Natural killer cell treated with Interleukin-12 subunit alpha and Interleukin-12 subunit beta and Interleukin-15 and Interleukin-18, amount 100 ng/mL, for 72 hours (primary cell): ENCODE measurements around the gene ATP1A4. TPM values are rescaled to one million over a fixed set of nuclear protein-coding genes. Genes with fewer than 3 reads are reported as not detected.
"Not testable (repeated sequence)": the region's sequence is repeated elsewhere in the genome, so short reads cannot be mapped to it uniquely, and the experiment has no call there.

Experiments
- ATAC-seq, 2 donors: fragments of 150-1000 bp; cut with Tn5 transposase in 1 of 2; sonication (Bioruptor Pico), chemical (Tn5 transposase) in 1 of 2; 2 replicates each; pipeline ENCODE4 v1.10.0; 2021
- DNase-seq: peaks from one replicate; pipeline ENCODE4 v3.0.0; 2022; ENCODE audit warnings: low spot score
- H3K27ac Mint-ChIP-seq, 2 donors: 1 replicate in 1 of 2; 2 replicates in 1 of 2; pipeline ENCODE4 v1.8.0; 2022; ENCODE audit warnings: mixed read lengths in 2 of 2, mild to moderate bottlenecking in 1 of 2, moderate library complexity in 1 of 2
- H3K27me3 Mint-ChIP-seq, 2 donors: 1 replicate in 1 of 2; 2 replicates in 1 of 2; pipeline ENCODE4 v1.8.0; 2022; ENCODE audit warnings: mixed read lengths in 2 of 2
- H3K36me3 Mint-ChIP-seq: one replicate; pipeline ENCODE4 v1.8.0; 2022; ENCODE audit warnings: mixed read lengths
- H3K4me1 Mint-ChIP-seq, 2 donors: 1 replicate in 1 of 2; 2 replicates in 1 of 2; pipeline ENCODE4 v1.8.0; 2022; ENCODE audit warnings: low read depth in 2 of 2, mixed read lengths in 2 of 2, mild to moderate bottlenecking in 1 of 2
- H3K4me3 Mint-ChIP-seq: one replicate; pipeline ENCODE4 v1.8.0; 2022; ENCODE audit warnings: mixed read lengths
- H3K9me3 Mint-ChIP-seq: 2 replicates; pipeline ENCODE4 v1.8.0; 2022; ENCODE audit warnings: mixed read lengths
- total RNA-seq, 2 donors: library from RNA; stranded (reverse); gene quantifications; one replicate each; pipeline ENCODE4 v1.2.3, GENCODE V29; 2022

ATP1A4 gene
- total RNA-seq, result not detected

DNA sequence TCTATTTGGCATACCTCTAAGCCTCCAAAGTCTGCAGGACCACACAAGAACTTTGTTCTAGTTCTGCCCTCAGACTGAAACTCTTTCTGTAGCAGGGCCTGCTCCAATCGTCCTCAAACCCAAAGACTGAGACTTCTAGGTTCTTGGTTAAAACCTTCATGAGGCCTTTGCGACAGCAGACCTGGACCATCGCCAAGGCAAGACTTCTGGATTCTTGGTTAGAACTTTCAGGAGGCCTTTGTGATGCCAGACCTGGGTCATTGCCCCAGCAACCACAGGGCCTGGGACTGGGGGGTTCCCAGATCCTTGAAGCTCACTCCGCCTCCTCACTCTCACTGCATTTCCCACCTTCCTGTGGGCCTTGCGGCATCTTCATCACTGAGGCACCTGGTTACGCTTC is at the start of gene ATP1A4:
Gene ATP1A4 (plus strand): TSS at position 301 of the 400 bp plus-strand sequence. CDS start 438 bp downstream, outside the sequence.
- Mint-ChIP-seq H3K36me3 (no peaks in the 10 kb centered on the region), H3K27ac (peak within 1 kb of the TSS in 1 of 2 donors; percentile 62), H3K4me3 (no peak within 1 kb of the TSS), H3K27me3 (peaks cover 8 to 12% of the 10 kb centered on the region in 2 donors), H3K9me3 (no peaks in the 10 kb centered on the region), H3K4me1 (no peaks in the 10 kb centered on the region)
- no peak for DNase-seq
- ATAC-seq, result no peak

GRCh38 chr1:160101717-160102522 is 49.5 kb upstream of the ATP1A4 start:
- Mint-ChIP-seq H3K27me3 (peaks cover 0 to 6% of the 10 kb centered on the region in 2 donors), H3K4me1 (peaks cover 33 to 35% of the 10 kb centered on the region in 2 donors), H3K27ac (no peak overlapping the region), H3K36me3 (no peaks in the 10 kb centered on the region), H3K4me3 (no peak overlapping the region), H3K9me3 (no peaks in the 10 kb centered on the region)
- ATAC-seq, result no peak
- no peak for DNase-seq

- H3K36me3 Mint-ChIP-seq, result no peaks in the 10 kb centered on the region
- no peaks in the 10 kb centered on the region for H3K9me3 Mint-ChIP-seq
- ATAC-seq (no peak), DNase-seq (no peak)
- peaks cover 0 to 12% of the 10 kb centered on the region in 2 donors for H3K27me3 Mint-ChIP-seq
- no peak overlapping the region for H3K27ac Mint-ChIP-seq
- H3K4me1 Mint-ChIP-seq, result peaks cover 22 to 26% of the 10 kb centered on the region in 2 donors
- H3K4me3 Mint-ChIP-seq, result no peak overlapping the region
Observed at GRCh38 chr1:160103658-160104408, 47.6 kb upstream of the ATP1A4 start.

GRCh38 chr1:160104486-160104885 is 46.9 kb upstream of the ATP1A4 start:
- Mint-ChIP-seq H3K36me3 (no peaks in the 10 kb centered on the region), H3K27ac (no peak overlapping the region), H3K9me3 (no peaks in the 10 kb centered on the region), H3K4me3 (no peak overlapping the region), H3K4me1 (peaks cover 18 to 20% of the 10 kb centered on the region in 2 donors), H3K27me3 (peaks cover 2 to 12% of the 10 kb centered on the region in 2 donors)
- DNase-seq, result no peak
- ATAC-seq, result no peak

- DNase-seq (no peak), ATAC-seq (no peak)
- peaks cover 16 to 17% of the 10 kb centered on the region in 2 donors for H3K4me1 Mint-ChIP-seq
- no peak overlapping the region for H3K4me3 Mint-ChIP-seq
- H3K27ac Mint-ChIP-seq, result no peak overlapping the region
- H3K27me3 Mint-ChIP-seq, result peaks cover 2 to 12% of the 10 kb centered on the region in 2 donors
- H3K36me3 Mint-ChIP-seq, result no peaks in the 10 kb centered on the region
- H3K9me3 Mint-ChIP-seq, result no peaks in the 10 kb centered on the region
Observed at GRCh38 chr1:160105155-160105554, 46.2 kb upstream of the ATP1A4 start.

- Mint-ChIP-seq H3K9me3 (no peaks in the 10 kb centered on the region), H3K4me1 (peaks cover 0 to 7% of the 10 kb centered on the region in 2 donors), H3K27ac (no peak overlapping the region), H3K27me3 (peaks cover 4 to 16% of the 10 kb centered on the region in 2 donors), H3K4me3 (no peak overlapping the region), H3K36me3 (no peaks in the 10 kb centered on the region)
- DNase-seq (no peak), ATAC-seq (no peak)
Observed at GRCh38 chr1:160107512-160107911, 43.9 kb upstream of the ATP1A4 start.

- no peaks in the 10 kb centered on the region for H3K9me3 Mint-ChIP-seq
- H3K36me3 Mint-ChIP-seq, result no peaks in the 10 kb centered on the region
- DNase-seq, result no peak
- peak in 1 of 2 donors; percentile 17 for ATAC-seq
- H3K27me3 Mint-ChIP-seq, result peaks cover 4 to 25% of the 10 kb centered on the region in 2 donors
- H3K4me3 Mint-ChIP-seq, result no peak overlapping the region
- no peak overlapping the region for H3K27ac Mint-ChIP-seq
- no peaks in the 10 kb centered on the region for H3K4me1 Mint-ChIP-seq
Observed at GRCh38 chr1:160108888-160109662, 42.3 kb upstream of the ATP1A4 start.

GRCh38 chr1:160109686-160110085 is 41.7 kb upstream of the ATP1A4 start:
- no peaks in the 10 kb centered on the region for H3K9me3 Mint-ChIP-seq
- ATAC-seq (no peak), DNase-seq (no peak)
- H3K4me1 Mint-ChIP-seq, result no peaks in the 10 kb centered on the region
- H3K27me3 Mint-ChIP-seq, result peaks cover 4 to 28% of the 10 kb centered on the region in 2 donors
- no peak overlapping the region for H3K4me3 Mint-ChIP-seq
- H3K27ac Mint-ChIP-seq, result no peak overlapping the region
- H3K36me3 Mint-ChIP-seq, result no peaks in the 10 kb centered on the region

DNA sequence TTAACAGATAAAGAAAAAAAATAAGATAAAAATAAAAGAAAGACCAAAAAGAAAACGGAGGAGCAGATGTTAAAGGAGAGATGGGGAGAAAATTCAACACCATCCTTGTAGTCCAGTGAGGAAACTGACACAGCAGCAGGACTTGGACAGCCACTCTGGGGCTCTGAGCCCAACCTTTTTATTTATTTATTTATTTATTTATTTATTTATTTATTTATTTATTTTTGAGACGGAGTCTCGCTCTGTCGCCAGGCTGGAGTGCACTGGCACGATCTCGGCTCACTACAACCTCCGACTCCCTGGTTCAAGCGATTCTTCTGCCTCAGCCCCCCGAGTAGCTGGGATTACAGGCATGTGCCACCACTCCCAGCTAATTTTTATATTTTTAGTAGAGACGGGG is 39.9 kb upstream of the ATP1A4 start:
- not testable (repeated sequence) for ATAC-seq, H3K36me3 Mint-ChIP-seq, DNase-seq, H3K4me3 Mint-ChIP-seq, H3K9me3 Mint-ChIP-seq, H3K27ac Mint-ChIP-seq, H3K4me1 Mint-ChIP-seq
- H3K27me3 Mint-ChIP-seq, result peaks cover 4 to 30% of the 10 kb centered on the region in 2 donors

GRCh38 chr1:160112357-160112756 is 39.0 kb upstream of the ATP1A4 start:
- Mint-ChIP-seq H3K9me3 (no peaks in the 10 kb centered on the region), H3K4me1 (no peaks in the 10 kb centered on the region), H3K4me3 (no peak overlapping the region), H3K27ac (no peak overlapping the region), H3K36me3 (no peaks in the 10 kb centered on the region), H3K27me3 (peaks cover 8 to 21% of the 10 kb centered on the region in 2 donors)
- ATAC-seq (peak in 1 of 2 donors; percentile 8), DNase-seq (no peak)

DNA sequence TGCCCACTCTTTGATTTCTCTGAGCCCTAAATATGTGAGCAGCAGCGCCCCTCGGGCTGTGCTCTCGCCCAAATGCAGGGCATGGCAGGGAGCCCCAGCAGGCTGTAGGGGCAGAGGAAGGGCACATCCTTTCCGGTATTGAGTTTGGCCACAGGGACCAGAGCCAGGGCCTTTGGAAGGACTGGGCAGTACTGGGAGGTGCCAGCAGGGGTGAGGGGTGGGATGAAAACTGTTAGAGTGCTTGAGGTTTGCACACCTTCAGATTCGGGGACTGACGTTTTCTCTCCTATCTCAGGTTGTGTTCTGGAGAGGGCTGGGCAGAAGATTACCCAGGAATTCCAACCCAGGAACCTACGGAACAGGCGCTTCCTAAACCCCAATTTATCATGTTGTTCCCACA is 38.0 kb upstream of the ATP1A4 start:
- no peak for DNase-seq

GRCh38 chr1:160114085-160114484 is 37.3 kb upstream of the ATP1A4 start:
- H3K9me3 Mint-ChIP-seq, result no peaks in the 10 kb centered on the region
- H3K4me3 Mint-ChIP-seq, result no peak overlapping the region
- no peak overlapping the region for H3K27ac Mint-ChIP-seq
- H3K4me1 Mint-ChIP-seq, result no peaks in the 10 kb centered on the region
- no peak for ATAC-seq
- DNase-seq, result no peak
- peaks cover 13 to 25% of the 10 kb centered on the region in 2 donors for H3K27me3 Mint-ChIP-seq
- no peaks in the 10 kb centered on the region for H3K36me3 Mint-ChIP-seq

More for the DNA sequence above, 38.0 kb upstream of the ATP1A4 start:
- no peaks in the 10 kb centered on the region for H3K4me1 Mint-ChIP-seq
- no peak overlapping the region for H3K27ac Mint-ChIP-seq
- peaks cover 12 to 23% of the 10 kb centered on the region in 2 donors for H3K27me3 Mint-ChIP-seq
- no peak overlapping the region for H3K4me3 Mint-ChIP-seq
- H3K36me3 Mint-ChIP-seq, result no peaks in the 10 kb centered on the region
- ATAC-seq, result no peak
- H3K9me3 Mint-ChIP-seq, result no peaks in the 10 kb centered on the region

- Mint-ChIP-seq H3K36me3 (no peaks in the 10 kb centered on the region), H3K4me1 (no peaks in the 10 kb centered on the region), H3K27me3 (peaks cover 11 to 25% of the 10 kb centered on the region in 2 donors), H3K27ac (no peak within 1 kb of the TSS), H3K4me3 (no peak within 1 kb of the TSS), H3K9me3 (no peaks in the 10 kb centered on the region)
- no peak for DNase-seq
- no peak for ATAC-seq
Observed at GRCh38 chr1:160115545-160116282, 35.7 kb upstream of the ATP1A4 start, which contains the start of gene ATP1A2. Gene ATP1A2, plus strand, starts transcription at chr1:160115759. Its CDS starts 103 bp downstream, at chr1:160115862.
